Germinal center (tissue), 1 donor: ENCODE measurements around the gene HCRT.
A peak's percentile ranks its signal among the peaks of the same experiment; 100 is the strongest.
"Not testable (repeated sequence)": the region's sequence is repeated elsewhere in the genome, so short reads cannot be mapped to it uniquely, and the experiment has no call there.

ENCODE experiments used
- DNase-seq: peaks from one replicate; pipeline ENCODE4 v3.0.0; 2012; ENCODE audit warnings: mixed read lengths, low spot score

Gene HCRT

DNA sequence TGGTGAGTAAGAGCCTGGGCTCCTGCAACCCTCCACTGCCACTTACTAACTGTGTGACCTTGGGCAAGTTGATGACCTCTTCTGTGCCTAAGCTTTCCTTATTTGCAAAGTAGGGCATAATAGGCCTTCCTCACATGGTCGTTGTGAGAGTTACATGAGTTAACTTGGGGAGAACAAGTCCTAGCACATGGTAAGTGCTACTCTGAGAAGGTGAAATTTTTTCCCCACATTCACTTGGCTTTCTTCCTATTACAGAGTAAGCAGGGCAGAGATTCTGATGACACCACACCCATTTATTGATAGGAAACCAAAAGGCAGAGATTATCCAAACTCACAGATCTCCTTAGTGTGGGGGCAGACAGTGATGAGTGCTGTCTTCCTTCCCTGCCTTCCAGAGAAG is 5.9 kb downstream of the HCRT start:
- DNase-seq = no peak

- peak; percentile 32 for DNase-seq
Observed at GRCh38 chr17:42178817-42179216, 6.4 kb downstream of the HCRT start.

GRCh38 chr17:42177684-42178083 is 7.6 kb downstream of the HCRT start:
- no peak for DNase-seq

DNA sequence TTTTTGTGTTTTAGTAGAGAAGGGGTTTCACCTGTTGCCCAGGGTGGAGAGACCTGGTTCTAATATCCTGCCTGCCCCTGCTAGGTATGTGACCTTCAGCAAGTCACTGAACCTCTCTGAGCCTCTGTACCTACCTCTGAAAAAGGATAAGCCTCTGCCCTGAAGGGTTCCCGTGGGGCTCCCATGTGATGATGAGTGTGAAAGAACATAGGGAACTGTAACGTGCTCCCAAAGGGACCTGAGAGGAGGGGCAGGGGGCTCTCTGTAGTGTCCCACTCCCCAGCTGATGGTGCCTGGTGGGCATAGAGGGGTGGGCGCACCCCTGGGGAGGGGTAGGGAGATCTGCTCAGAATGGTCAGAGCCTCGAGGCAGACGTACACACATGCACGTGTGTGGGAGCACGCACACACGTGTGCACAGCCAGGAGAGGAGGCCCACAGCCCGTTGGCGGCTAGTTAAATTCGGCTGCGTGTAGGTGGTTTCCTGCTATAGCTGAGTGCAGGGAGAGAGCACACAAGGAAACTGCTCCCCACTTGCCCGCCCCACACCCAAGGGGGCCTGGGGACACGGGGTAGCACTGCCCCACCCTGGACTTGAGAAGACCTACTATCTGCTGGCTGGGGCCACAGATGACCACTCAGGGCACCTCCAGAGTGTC is 11.0 kb downstream of the HCRT start:
- DNase-seq = no peak

- DNase-seq = no peak
Observed at GRCh38 chr17:42171831-42172230, 13.4 kb downstream of the HCRT start.

- no peak for DNase-seq
Observed at GRCh38 chr17:42169351-42169750, 15.9 kb downstream of the HCRT start.

- no peak for DNase-seq
Observed at GRCh38 chr17:42167807-42168206, 17.4 kb downstream of the HCRT start.

DNA sequence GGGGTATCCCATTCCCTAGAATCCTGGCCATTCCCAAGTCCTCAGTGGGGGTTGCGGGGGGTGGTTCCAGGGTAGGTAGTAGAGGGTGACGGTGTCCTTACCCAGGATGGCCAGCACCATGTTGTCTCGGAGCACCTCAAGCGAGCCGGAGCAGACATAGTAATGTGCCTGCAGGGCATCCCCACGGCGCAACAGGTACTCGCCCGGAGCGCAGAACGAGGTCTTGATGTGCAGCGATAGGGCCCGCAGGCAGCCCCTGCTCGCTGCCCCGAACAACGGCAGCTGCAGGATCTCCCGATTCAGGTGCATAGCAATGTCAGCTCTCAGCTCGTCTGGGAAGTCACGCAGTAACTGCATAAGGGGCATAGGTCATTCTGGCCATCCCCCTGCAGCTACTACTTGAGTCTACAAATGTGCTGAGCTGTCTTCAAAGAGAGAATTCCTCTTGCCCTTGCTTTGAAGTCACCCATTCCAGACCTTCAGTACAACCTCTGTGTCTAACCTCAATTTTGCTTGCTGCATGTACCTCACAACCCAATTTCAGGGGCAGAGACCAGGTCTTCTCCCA is 19.0 kb downstream of the HCRT start:
- no peak for DNase-seq

DNA sequence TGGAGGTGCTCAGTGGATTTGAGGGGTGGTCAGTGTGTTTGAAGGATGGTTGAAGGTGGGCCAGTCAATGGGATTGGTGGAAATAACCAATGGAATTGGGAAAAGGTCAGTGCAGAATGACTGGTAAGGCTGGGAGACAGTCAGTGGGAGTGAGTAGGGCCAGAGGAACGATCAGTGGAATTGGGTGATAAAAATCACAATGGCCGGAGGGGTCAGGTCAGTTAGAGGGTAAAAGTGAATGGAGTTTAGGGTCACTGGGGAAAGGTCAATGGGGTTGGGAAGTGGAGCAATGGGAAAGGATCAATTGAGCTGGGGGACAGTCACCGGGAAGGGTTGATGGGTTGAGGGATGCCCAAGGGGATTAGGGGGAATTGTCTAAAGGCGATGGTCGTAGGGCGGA is 19.5 kb downstream of the HCRT start:
- no peak for DNase-seq

- no peak for DNase-seq
Observed at GRCh38 chr17:42163696-42164407, 21.4 kb downstream of the HCRT start.

DNA sequence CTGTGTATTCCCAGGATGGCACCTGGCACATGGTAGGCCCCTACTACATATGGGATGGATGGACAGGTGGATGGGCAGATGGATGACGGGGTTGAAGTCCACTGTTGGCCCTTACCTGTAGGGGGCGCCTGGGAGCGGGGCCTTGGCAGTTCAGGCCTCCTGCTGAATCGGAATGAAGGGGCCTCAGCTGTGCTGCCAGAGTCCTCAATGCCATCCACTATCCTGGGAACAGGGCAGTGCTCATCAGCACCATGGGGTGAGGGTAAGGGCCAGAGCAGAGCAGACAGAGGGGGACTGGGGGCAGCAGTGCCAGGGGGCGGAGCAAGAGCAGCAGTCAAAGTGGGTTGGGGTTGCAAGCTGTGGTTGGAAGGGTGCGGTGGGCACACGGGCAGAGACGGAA is 22.1 kb downstream of the HCRT start:
- no peak for DNase-seq

- no peak for DNase-seq
Observed at GRCh38 chr17:42160531-42160910, 24.7 kb downstream of the HCRT start.

DNA sequence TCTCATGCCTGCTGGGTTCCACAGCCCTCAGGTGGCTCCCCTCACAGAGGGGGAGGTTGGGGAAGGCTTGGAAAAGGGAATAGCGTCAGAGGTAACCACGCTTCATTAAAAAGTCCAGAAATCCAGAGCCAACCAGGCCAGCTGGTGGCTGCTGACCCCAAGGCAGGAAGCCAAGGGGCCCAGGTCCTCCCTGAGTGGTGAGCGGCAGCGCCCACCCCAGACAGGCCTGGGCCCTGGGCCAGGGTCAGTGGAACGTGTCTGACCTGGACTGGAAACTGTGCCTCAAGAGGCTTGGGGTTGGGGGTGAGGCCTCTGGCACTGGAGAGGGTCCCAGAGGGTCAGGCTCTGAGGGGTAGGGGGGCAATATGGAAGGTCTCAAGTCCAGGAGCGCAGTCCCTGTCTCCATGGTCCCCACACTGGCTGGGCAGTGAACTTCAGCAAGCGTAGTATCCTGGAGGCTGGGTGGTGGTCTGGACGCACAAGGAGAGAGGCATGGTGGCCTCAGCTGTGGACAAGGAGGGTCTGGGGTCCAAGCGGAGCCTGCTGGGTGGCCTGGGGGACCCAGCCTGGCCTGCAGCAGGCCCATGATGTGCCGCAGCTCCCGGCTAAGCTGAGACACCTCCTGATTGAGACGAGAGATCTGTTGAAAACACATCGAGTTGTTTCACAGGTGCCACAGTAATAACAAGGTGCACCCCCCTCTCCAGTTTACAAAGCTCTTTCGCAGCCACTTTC is 25.3 kb downstream of the HCRT start:
- no peak for DNase-seq

DNA sequence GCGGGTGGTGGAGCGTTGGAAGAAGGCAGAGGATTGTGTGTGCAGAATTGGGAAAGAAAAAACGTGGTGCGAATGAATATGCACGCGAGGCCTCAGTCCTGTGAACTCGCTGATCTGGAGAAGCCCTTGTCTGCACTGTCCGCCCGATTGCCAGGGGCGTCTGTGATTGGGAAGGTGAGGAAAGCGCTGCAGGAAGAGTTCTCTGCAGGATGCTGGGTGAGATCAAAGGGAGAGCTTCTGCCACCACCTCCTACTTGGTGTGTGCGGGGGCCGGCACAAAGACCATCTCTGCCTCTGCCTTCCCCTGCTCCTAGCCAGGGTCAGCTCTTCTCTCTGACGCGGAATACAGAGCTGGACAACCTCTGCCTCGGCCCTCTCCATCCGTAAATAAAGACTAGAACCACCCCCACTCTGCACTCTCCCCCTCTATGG is 29.6 kb downstream of the HCRT start:
- no peak for DNase-seq

- no peak for DNase-seq
Observed at GRCh38 chr17:42153919-42154742, 31.1 kb downstream of the HCRT start.

DNA sequence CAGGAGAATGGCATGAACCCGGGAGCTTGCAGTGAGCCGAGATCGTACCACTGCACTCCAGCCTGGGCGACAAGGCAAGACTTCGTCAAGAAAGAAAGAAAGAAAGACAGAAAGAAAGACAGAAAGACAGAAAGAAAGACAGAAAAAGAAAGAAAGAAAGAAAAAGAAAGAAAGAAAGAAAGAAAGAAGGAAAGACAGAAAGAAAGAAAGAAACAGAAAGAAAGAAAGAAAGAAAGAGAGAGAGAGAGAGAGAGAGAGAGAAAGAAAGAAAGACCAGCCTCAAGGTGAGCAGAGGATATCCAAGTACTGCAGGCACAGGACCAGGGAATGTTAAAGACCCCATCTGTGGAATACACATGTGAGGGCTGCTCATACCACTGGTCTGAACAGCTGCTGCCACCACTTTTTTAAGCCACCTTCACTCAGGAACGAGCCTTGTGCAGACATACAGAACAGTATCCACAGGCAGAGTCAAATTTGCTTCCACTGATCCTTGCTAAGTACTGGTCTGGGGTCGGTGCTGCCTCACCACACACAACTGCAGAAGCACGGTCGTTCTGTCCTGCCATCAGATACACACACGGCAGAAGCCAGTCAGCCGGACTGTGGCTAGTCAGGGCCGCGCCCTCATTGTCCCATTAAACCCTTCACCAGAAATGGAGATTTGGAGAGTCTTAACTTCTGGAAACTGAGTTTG is 38.2 kb downstream of the HCRT start:
- no peak for DNase-seq

- not testable (repeated sequence) for DNase-seq
Observed at GRCh38 chr17:42143138-42143537, 42.1 kb downstream of the HCRT start.

DNA sequence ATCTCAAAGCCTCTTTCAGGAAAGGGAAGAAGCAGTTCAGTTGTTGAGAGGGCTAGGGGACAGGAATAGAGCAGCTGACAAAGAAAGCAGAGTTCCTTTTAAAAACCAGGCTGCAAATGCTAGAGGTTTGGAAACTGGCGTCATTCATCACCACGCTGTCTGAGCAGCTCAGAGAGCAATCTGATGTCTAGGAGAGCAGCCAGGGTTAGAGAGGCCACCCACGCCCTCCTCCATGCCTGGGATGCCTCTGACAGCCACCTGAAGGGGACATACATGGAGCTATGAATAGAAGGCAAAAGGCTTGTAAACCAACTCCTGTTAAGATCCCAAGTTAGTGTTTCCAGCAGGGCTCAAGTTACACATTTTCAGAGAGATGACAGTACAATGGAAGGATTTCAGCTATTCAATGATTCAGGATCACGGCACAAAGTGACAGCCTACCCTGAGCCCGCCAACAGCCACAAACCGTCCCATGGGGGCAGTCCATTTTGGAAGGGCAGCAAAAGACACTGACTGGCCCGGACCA is 42.8 kb downstream of the HCRT start:
- no peak for DNase-seq

DNA sequence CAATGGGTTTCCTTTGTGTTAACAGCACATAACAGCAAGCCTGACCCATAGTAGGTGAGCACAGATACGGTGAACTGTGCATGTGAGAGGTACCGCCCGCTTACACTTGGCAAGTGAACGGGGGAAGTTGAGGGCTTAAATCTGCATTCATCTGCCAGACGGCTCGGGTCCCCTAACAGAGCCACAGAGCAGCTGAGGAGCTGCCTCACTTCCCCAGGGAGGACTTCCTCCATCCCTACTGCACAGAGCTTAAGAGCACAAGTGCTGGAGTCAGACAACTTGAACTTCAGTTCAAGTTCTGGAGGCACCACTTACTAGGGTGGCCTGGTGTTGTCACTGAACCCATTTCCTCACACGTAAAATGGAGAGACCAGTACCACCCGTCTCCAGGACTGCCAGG is 43.9 kb downstream of the HCRT start:
- DNase-seq = no peak

DNA sequence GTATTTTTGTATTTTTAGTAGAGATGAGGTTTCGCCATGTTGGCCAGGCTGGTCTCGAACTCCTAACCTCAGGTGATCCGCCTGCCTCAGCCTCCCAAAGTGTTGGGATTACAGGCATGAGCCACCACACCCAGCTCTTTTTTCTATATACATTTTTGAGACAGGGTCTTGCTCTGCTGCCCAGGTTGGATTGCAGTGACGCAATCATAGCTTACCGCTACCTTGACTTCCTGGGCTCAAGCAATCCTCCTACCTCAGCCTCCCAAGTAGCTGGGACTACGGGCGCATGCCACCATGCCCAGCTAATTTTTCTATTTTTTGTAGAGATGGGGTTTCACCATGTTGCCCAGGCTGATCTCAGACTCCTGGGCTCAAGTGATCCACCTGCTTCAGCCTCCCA is 44.6 kb downstream of the HCRT start:
- DNase-seq = not testable (repeated sequence)
